ENCODE data around the gene FOXA3.

The FOXA3 gene

DNA sequence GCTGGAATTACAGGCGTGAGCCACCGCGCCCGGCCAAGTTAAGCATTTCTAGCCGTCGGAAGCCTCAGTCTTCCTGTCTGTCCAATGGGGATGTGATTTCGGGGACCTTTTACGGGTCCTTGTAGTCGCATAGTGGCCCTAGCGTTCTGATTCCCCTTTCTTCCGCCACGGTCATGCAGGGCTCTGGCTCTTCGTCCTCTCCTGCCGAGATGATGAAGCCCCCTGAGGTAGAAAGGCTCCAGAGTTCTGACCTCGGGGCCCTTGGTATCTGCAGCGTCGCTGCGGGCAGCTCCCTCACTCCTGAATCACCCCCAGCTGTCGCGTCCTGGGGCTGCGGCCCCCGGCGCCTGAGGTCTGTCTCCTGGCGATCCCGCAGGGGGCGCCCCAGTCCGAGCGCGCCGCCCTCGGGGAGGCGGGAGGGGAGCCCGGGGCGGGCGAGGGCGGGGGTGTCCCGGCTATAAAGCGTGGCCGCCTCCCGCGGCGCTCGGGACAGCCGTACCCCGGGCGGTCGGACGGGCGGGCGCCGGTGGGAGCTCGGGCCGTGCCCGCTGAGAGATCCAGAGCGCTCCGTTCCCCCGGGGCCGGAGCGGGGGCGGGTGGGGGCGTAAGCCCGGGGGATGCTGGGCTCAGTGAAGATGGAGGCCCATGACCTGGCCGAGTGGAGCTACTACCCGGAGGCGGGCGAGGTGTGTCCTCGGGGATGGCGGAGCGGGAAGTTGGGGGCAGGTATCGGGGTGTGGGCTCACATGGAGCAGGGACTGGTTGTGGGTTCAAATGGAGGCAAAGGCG is at the start of gene FOXA3:
Gene FOXA3, plus strand, starts transcription at position 487 of the 789 bp plus-strand sequence. Its CDS starts 131 bp downstream, at position 618.
- DNase-seq (ENCODE audit: low spot score) = no peak

GRCh38 chr19:45814851-45815480 is 49.2 kb upstream of the FOXA3 start, which contains the start of gene RSPH6A:
Gene RSPH6A, minus strand, starts transcription at chr19:45815308. Its CDS starts 132 bp downstream, at chr19:45815176.
- DNase-seq (ENCODE audit: low spot score) = no peak

- no peak for DNase-seq (ENCODE audit: low spot score)
Measured at GRCh38 chr19:45815481-45816216, 48.5 kb upstream of the FOXA3 start.

- DNase-seq (ENCODE audit: low spot score) = no peak
Measured at GRCh38 chr19:45816236-45817009, 47.7 kb upstream of the FOXA3 start.

- DNase-seq (ENCODE audit: low spot score) = peak; percentile 78
Measured at GRCh38 chr19:45817010-45817724, 47.0 kb upstream of the FOXA3 start.

DNA sequence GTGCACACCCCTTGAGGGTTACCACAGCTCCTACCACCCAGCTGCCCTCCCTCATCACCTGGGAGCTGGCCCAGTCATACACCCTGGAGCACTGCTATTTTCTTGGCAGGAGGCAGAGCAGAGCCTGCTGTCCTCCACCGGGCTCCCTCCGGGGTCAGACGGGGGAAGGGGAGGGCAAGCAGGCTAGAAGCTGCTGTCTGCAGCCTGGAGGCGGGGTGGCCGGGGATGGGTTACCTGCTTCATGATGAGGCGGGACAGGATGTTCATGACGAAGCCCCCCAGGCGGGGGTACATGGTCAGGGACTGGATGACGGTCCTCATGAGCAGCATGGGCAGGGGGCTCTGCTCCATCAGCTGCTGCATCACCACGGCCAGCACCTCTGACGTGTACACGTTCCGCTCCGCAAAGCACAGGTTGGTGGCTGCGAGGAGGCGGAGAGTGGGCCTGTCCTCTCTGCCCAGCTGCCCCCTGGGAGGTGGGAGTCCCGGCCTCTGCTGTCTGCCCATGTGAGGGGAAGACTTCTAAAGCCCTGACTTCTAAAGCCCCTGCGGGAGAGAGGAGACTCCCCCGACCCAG is 46.3 kb upstream of the FOXA3 start:
- DNase-seq (ENCODE audit: low spot score) = no peak

- no peak for DNase-seq (ENCODE audit: low spot score)
Measured at GRCh38 chr19:45819769-45820168, 44.4 kb upstream of the FOXA3 start.

DNA sequence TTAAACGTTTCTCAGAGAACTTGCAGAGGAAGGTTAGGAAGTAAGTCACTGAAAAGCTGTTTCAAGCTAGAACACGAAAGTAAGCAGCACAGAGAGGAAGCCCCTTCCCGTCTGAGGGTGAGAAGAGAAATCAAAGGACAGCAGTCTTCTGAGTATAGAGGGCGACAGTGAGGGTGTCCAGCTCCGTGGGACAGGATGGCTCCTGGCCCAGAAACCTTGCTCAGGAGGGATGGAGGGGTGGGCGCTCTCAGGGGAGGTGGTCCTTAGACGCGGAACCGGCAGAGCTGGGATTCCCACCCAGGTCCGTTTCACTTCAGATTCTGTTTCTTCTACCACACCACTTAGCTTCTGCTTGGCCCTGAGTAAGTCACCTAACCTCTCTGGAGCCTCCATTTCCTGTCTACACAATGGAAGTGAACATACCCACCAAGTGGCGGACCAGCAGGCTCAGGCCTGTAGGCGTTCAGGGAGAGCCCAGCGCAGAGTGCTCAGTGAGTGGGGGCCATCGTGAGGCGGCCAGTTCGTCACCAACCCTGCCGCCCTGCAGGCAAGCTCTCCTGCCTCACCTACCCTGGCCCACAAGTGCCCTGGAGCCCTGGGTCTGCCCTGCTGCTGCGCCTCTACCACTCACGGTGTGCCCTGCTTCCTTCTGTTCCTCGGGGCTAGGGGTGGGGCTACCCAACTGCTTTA is 43.6 kb upstream of the FOXA3 start:
- no peak for DNase-seq (ENCODE audit: low spot score)

DNA sequence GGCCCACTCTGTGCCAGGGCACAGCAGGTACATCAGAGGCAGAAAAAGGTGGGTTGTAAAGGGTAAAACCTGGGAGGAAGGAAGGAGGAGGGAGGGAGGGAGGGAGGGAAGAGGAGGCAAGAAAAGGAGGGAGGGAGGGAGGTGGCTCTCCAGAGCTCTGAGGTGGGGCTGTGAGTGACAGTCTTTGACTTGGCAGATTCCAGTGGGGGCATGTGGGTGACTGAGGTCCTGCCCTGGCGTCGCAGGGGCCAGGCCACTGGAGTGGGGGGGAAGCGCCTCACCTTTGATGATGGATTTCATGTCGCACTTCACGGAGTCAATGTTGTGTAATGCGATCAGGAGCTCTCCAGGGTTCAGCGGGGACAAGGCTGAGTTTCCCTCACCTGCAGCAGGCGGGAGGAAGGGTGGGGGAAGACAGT is 43.0 kb upstream of the FOXA3 start:
- DNase-seq (ENCODE audit: low spot score) = no peak

DNA sequence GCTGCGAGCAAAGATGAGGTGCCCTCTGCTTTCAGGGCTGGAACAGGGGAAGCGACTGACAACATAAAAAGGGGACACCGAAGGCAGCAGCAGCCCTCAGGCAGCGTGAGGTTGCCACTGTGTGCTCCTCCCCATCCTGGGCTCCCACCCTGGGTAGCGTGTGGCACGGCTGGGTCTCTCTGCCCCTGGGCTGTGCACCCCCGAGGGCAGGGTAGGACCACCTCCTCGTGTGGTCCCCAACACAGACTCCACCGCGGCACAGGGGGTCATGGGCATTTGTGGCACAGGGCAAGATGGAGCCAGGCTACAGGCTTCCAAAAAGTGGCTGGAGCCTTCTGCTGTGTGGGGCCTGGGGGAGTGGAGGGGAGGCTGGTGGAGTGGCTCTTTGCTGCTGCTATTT is 42.6 kb upstream of the FOXA3 start:
- no peak for DNase-seq (ENCODE audit: low spot score)

GRCh38 chr19:45822716-45823115 is 41.4 kb upstream of the FOXA3 start:
- no peak for DNase-seq (ENCODE audit: low spot score)

DNA sequence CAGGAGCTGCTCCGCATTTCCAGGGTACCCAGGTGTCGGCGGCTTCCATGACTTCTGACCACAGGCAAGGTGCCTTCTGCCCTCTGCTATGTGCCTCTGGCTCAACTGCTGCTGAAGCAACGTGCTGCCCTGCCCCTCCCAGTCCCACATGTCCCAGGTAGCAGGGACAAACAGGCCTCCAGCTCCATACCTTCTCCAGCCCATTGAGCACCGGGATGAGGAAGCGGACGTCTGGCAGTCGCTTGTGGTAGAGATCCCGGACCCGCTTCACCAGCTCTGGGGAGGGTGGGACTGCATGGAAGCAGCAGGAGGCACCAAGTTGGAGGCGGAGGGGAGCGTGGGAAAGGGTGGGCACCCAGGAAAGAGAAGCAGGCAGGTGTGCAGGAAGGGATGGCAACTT is 40.9 kb upstream of the FOXA3 start:
- DNase-seq (ENCODE audit: low spot score) = no peak

DNA sequence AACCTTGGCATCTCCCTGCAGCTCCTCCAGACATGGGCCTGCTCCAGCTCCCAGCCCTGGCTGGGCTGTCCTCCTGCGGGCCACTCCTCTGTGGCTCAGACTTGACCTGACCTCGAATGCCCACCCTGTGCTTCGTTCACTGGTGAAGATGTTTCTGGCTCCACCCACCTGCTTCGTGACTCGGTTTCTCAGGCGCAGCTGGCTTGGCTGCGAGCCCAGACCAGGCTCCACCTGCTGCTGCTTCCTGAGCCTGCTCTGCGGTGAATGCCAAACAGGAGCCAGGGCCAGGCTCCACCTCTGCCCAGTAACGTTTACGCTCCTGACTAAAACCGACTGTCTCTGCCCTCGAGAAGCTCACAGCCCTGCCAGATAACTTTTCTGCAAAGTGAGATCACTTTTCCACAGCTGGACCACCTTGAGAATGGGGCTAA is 40.1 kb upstream of the FOXA3 start:
- DNase-seq (ENCODE audit: low spot score) = peak; percentile 14

DNA sequence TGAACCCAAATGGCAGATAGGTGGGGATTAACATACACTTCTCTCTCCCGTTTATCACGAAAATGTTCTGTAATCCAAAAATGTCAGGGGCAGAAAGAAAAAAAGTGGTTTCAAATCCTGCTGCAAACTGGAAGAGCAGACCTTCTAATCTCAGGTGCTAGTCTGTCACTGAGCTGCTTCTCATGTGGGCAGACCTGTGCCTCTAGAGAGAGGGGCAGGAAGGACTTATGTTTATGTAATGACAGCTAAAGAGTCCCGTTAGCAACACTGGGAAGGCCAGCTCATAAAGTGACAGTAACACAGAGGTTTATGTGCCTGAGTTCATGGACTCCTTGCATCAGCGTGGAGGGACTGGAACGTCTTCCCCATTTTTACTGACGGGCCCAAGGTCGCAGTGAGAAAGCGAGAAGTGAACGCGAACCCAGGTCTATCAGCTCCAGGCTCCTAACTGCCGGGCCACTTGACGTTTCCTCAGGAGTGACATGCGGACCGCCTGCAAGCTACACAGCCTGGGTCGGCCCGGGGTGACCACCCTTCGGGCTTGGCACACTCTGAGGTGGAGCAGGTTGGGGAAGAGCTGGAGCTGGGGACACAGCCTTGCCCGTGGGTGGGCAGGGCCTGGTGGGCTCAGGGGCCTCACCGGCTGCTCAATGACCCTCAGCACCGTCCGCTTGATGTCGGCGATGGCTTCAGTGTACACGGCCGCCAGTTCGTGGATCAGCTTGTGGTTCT is 39.4 kb upstream of the FOXA3 start:
- DNase-seq (ENCODE audit: low spot score) = no peak

- DNase-seq (ENCODE audit: low spot score) = no peak
Measured at GRCh38 chr19:45825263-45825605, 38.9 kb upstream of the FOXA3 start.

- no peak for DNase-seq (ENCODE audit: low spot score)
Measured at GRCh38 chr19:45825917-45826893, 37.9 kb upstream of the FOXA3 start.

DNA sequence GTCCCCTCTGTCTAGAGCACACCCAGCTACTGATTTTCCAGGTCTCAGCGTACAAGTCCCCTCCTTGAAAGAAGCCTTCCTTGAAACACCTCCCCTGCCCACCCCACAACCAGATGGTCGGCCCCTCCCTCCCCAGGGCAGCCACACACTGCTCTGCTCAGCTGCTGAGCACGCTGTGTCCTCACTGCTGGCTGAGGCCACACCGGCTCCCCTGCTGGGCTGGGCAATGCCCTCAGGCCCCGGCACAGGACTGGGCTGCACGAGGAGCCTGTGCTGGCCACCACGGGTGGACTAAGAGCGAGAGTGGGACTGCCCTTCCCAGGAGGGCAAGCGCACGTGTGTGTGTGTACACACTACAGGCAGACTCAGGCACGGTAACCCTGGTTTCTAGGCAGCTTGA is 37.2 kb upstream of the FOXA3 start:
- no peak for DNase-seq (ENCODE audit: low spot score)

DNA sequence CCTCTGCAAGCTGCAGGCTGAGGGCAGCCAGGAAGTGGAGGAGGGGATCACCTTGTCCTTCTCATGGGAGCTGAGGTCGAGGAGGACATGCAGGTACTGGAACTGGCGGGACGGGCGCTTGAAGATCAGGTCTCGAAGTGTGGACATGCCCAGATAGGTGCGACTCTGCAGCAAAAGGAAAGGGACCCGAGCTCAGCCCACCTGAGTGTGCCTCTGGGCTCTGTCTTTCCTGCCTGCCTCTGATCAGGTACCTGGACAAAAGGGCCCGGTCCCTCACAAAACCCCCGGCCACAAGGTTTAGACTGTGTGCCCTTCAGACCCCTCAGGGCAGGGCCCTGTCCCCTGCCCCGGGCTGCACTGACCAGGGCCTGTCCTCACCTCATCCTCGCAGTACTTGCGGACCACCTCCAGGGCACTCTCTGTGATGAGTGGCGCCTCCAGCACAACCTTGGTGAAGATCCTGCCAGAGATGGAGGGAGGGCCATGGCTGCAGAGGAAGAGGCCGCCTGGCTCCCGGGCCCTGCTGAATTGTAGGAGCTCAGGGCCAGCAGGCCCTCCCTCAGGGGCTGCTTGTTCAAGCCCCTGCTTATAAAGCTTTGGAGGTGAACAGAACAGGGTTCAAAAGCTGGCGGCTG is 36.5 kb upstream of the FOXA3 start:
- no peak for DNase-seq (ENCODE audit: low spot score)
